ENCODE results near the gene BRSK1.

The BRSK1 gene

DNA sequence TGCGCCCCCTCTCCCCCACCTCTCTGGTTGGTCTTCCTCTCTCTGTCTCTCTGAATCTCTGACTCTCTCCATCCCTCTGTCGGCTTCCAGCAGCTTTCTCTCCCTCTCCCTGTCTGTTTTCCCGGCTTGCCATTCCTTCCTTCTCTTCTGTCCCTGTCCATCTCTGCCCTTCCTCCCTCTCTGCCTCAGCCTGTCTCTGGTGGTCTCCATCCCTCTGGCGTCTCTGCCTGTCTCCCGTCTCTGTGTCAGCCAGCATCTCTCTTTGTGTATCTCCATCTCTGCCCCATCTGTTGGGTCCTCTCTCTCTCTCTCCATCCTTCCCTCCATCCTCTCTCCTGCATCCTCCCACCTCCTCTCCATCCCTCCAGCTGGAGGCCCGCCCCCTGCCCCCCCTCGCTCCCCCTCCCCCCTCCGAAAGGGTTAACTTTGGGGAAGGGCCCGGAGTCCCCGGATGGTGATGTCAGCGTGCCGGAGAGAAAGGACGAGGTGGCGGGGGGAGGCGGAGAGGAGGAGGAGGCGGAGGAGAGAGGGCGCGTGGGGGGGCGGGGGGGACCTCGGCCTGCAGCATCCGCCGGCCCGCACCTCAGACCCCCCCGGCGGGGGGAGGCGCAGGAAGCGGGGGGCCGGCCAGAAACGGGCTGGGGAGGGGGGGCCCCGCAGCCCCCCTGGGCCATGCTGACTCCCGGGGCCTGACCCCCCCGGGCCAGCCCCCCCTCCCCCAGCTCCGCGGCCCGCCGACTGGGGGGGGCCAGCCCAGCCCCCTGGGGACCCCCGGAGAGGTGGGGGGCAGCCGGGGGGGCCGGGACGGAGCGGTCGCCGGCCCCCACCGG is at the start of gene BRSK1:
BRSK1 (plus strand) TSS at position 450 of the 830 bp plus-strand sequence. CDS start 446 bp downstream, outside the sequence.
- no peak for DNase-seq (ENCODE audit: low spot score)

DNA sequence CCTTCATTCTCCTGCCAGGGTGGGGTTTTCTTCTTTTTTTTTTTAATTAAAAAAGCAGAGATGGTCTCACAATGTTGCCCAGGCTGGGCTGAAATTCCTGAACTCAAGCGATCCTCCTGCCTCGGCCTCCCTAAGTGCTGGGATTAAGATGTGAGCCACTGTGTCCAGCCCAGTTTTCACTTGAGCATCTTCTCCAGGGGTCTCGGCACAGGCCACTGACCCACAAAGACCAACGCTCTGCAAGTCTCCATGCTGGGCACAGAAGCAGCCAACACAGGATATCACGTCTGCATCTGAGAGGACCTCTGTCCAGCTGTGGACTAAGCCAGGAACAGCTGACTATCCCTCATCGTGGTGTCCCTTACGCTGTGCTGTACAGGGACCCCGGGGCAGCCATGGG is 45.8 kb upstream of the BRSK1 start:
- DNase-seq (ENCODE audit: low spot score) = no peak

DNA sequence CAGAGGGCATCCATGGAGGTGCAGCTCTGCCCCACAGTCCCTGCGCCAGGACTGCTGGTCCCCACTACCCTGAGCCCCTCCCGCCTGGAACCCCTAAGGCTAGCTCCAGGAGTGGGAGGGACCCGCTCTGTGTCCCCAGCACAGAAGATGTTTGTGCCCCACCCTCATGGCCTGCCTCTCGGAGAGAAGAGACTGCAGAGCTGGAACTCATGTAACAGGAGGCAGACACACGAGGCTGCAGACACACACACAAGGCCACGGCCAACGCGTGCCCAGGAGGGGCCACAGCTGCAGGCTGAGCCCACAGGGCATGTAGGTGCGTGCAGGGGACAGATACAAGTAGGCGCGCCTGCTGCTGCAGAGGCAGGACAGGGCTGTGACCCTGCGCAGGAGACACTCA is 44.8 kb upstream of the BRSK1 start:
- no peak for DNase-seq (ENCODE audit: low spot score)

DNA sequence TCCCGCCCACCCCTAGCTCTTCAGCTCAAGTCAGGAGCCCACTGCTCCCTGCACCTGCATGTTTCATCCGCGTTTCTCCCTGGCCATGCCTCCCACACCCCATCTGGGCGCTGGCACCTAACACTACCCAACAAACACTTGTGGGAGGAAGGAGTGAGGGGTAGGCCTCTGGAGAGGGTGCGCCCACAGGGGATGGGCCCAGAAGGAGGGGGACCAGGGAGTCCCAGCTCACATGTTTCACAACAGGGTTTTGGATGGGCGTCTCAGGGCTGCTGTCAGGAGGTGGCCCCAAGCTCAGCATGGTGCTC is 43.1 kb upstream of the BRSK1 start:
- no peak for DNase-seq (ENCODE audit: low spot score)

DNA sequence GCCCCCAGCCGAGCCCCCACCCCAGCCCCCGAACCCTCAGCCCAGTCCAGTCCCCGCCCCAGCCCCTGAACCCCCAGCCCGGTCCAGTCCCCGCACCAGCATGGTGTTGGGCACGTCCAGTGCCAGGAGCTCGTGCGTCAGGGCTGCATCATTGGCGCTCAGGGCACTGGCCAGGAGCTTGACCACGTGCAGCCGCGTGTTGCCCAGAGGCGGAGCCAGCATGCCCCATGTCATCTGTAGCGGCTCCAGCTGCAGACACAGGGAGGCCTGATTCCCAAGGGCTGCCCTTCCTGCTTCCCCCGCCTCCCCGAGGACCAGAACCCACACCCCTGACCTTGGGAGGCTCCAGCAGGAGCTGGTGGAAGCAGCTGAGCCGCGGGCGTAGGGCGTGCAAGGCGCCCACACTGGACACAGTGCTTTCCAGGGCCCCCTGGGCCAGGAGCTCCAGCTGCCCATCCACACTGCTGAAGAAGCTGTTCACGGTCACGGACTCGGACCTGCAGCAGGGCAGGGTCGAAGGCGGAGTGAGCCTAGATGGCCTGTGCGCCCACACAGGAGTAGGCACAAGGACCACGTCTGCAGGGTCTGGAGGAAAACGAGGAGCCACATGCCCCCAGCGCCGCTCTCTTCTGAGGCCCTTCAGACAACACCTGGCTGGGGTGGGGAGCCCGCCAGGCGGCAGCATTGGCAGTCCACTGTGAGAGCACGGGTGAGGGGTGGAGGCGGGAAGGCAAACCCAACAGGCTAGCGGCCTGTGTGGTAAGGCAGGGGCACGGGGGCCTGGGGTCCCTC is 42.5 kb upstream of the BRSK1 start:
- DNase-seq (ENCODE audit: low spot score) = no peak

DNA sequence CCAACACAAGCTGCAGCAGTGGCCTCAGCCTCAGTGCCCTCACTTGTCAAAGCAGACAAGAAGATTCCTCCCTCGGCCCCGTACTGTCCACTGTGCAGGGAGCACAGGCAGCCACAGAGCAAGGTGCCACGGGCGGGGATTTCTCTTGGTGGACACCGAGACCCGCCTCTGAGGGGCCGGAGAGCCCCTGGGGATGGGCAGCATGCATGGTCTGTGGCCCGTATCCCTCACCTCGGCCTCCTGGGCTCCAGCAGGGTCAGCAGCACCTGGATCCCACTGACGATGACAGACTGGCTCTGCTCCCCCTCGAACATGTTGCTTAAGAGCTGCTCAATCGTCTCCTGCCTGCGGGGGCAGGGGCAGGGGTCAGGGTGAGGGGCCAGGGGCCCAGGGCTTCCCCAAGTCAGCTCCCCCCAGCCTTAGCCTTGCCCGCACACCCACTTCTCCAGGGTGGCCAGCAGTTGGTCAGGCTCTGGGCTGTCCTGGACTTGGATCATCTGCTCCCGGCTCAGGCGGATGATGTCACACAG is 41.8 kb upstream of the BRSK1 start:
- DNase-seq (ENCODE audit: low spot score) = no peak

DNA sequence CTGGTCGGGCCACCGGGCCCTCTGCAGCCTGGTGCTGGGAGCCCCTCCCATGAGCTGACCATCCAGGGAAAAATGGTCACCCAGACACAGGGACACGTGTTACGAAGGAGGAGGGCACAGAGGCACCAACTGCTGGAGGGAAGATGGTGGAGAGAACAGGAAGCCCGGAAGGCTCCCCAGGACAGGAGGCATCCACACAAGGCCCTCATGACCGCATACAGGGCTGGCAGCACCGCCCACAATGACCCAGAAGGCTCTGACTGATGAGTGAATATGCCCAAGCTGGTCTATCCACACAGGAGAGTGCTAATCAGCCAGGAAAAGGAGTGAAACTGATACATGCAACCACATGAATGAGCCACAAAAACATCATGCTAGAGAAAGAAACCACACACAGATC is 41.3 kb upstream of the BRSK1 start:
- no peak for DNase-seq (ENCODE audit: low spot score)

DNA sequence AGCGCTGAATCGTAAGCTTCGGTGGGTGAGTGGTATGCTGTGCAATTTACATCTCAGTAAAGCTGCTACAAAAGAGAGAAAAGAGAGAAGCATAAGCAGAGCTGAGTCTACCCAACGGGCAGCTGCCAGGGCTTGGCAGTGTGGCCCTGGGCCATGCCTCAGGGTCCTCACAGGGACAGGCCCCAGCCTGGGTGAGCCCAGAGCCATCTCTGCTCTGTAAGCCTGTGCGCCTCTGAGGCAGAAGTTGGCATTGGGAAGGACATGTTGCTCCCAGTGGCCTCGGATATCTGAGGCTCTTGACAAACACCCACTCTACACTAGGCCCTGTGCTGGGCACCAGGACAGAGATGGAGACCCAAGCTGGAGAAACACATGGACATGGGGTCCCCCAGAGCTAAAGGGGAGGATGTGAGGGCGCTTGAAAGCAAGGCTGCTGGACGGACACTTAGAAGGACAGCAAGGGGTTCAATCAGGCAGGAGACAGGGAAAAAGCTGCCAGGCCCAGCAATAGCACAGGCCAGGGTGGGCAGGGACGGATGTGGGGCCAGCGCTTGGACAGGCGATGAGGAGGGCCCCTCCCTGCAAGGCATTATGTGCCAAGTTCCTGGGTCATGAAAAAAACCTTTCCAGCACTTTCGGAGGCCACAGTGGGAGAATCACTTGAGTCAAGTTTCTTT is 39.7 kb upstream of the BRSK1 start:
- no peak for DNase-seq (ENCODE audit: low spot score)

DNA sequence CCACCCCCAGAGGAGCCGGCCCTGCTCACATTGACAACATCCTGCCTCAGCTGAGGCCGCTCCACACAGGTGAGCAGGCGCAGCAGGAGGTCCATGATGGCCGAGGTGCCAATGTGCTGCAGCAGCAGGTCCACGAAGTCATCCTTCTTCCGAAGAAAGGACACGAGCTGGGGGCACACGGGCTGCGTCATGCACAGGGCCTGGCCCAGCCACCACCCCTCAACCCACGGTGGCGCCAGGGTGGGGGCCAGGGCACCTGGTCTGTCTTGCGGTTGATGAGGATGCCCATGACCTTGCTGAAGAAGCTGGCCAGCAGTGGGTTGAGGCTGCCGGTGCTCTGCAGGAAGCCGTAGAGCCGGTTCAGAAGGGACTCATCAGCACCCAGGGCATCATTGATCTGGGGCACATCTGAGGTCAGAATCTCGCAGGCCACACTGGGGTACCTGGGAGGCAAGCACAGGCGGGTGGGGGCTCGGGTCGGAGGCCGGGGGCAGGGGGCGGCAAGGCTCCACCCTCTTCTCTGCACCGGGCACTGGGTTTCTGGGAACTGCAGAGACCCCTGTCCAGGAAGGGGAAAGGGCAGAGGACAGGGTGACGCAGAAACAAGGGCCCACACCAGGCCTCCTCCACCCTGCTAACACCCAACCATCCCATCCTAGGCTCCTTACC is 38.4 kb upstream of the BRSK1 start:
- no peak for DNase-seq (ENCODE audit: low spot score)

DNA sequence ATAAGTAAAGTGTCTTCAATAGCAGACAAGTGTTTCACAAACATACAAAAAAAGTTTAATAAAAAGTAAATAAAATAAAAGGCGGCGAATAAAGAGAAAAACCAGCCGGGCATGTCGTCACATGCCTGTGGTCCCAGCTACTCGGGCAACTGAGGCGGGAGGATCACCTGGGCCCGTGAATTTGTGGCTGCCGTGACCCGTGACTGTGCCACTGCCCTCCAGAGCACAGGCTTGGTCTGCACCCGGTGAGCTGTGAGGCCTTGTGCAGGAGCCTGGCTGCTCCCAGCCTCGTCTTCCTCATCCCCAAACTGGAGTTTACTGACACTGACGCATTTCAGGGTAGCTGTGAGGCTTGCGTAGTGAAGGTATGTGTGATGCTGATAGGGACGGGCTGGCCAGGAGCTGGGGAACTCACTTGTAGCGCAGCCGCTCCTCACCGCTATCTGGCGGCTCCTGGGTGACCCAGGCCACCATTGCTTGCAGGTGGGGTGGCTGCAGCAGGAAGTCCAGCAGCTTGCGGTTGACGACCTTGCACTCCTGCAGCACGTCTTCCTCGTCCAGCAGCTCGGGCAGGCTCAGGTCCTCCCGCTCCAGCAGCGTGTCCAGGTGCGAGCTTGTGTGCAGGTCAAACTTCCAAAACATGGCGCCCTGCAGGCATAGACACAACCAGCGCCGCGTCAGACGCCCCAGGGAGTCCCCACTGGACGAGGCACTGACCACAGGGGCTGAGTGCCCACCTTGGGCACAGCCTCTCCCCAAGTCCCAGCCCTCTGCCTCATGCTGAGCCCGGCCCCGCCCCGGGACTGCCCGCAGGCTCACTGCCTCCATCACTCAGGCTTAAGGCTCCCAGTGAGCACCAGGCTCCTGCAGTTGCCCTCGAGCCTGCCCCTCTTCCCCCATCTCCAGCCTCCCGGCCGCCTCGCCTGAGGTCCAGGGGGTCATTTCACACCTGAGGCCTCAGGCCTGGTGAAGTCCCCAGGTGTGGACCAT is 37.0 kb upstream of the BRSK1 start:
- no peak for DNase-seq (ENCODE audit: low spot score)

DNA sequence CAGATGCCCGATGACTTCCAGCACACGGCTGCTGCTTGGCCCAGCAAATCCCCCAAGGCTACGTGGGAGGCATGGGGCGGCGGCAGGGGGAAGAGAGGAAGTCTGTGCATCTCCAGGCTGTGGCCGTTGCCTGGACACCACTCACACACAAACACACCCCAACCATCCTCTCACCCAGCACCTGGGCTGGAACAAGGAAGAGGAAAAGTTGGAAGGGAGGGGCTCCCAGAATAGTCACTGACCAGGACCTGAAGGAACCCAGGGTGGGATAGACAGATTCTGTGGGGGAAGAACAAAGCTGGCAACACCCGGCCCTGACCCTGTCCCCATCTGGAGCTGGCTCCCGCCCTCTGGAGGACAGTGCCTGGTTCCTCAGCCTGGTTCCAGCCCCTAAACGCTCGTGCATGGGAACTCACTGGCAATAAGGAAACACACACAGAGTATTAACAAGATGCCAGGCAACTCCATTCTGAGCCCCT is 36.1 kb upstream of the BRSK1 start:
- no peak for DNase-seq (ENCODE audit: low spot score)

DNA sequence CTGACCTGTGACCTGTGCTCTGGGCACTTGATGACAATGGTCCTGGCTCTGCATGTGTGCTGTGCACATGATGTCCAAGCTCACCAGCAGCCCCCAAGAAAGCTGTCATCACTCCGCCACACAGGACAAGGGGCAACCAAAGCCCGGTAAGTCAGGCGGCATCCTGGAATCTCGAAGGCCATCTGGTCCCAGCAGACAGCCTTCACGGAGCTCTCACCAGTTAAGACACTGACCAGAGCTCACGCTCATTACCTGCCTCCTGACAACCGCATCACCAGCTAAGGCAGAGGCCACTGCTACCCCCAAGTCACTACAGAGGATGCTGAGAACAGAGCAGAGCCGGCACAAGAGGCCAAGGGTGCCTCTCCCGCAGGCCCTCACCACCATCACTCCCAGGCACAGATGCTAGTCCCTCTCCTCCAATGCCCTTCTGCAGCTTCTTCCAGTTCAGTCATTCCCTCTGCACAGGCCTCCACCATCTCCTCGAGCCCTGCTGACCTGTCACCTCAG is 35.6 kb upstream of the BRSK1 start:
- DNase-seq (ENCODE audit: low spot score) = no peak

DNA sequence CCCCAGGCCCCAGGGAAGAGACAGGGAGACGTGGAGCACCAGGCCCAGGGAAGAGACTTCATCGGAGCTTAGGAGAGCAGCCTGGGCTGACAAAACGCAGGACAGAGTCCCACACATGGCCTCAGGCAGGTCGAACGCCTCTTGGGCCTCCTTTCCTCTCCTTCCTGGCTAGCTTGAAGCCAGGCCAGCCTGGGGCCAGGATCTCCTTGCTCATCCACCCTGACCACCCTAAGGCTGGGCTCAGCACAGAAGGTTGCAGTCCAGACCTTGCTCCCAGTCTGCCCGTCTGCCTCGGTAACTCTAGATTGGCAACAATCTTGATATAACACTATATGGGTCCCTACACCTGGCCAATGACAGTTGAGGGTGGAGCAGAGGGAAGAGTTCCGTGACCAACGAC is 35.1 kb upstream of the BRSK1 start:
- DNase-seq (ENCODE audit: low spot score) = no peak

DNA sequence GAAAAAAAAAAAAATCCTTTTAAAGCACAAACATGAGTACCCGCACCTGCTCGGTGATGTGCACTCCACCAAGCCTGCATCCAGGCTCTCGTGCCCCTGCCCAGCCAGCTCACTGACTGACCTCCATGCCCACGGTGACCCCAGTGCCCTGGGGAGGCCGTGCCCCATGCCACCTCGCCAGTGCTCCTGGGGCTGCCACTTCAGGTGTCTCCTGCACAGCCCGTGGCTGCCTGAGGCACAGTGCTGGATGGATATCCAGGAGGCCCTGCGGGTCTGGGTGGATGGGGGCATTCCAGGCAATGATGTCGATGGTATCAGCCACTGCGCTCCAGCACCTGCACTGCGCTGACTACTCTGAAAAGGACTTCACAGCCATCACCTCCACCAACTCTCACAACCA is 34.0 kb upstream of the BRSK1 start:
- DNase-seq (ENCODE audit: low spot score) = no peak

DNA sequence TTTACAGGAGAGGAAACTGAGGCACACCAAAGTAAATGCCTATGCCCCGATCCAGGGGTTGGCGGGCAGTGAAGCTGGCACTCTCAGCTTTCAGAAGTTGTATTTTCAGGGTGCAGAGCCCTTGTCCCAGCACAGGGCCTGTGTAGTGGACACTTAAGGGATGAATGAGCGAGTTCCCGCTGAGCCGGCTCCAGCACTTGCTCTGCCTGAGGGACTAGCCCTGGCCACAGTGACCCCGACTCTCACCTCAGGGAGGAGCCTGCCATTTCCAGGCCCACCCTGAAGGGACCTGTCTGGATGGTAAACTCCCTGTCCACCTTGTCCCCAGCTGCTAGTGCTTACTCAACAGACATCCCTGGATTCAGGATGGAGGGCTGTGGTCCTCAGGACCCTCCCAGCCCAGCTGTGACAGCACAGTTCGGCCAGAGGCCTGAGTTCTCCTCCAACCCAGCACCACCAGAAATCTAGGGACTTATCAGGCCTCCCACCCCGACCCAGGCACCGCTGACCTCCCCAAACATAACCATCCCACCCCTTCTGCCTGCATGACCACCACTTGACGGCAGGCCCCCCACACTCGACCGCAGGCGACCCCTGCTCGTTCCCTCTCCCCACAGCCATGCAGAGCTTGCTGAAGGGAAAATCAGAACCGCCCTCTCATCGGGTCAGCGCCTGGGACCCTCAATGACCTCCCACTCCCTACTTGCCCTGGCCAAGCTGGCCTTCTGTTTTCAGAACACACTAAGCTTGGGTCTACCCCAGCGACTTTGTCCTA is 33.3 kb upstream of the BRSK1 start:
- no peak for DNase-seq (ENCODE audit: low spot score)

DNA sequence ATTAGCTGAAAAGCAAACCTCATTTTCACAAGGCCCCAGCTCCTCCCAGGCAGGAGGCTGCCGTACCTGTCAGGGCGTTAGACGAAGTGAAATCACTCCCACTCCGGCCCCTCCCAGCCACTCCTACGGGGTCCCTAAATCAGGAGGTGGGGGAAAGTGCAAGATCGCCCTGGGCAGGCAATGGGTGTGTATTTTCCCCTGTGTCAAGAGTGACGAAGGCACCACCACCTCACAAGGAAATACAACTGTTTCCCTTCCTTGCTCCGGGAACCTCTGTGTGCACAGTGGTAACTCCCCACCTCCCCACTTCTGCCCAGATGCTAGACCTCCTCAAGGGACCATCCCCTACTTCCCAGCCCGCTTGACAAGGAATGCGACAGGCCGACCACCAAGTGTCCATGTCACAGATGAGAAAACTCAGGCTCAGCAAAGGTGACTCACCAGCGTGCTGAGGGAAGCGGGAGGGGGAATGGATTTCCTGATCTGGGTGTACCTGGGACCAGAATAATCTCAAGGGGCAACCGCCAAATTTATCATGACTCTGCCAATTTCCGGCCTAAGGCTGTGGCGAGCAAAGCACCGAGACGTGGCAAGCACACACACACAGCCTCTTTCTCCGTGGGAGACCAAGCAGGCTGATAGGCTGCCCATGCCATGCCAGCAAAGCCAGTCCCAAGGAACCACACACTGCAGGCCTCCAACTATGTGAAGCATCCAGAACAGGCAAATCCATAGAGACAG is 32.3 kb upstream of the BRSK1 start:
- no peak for DNase-seq (ENCODE audit: low spot score)

DNA sequence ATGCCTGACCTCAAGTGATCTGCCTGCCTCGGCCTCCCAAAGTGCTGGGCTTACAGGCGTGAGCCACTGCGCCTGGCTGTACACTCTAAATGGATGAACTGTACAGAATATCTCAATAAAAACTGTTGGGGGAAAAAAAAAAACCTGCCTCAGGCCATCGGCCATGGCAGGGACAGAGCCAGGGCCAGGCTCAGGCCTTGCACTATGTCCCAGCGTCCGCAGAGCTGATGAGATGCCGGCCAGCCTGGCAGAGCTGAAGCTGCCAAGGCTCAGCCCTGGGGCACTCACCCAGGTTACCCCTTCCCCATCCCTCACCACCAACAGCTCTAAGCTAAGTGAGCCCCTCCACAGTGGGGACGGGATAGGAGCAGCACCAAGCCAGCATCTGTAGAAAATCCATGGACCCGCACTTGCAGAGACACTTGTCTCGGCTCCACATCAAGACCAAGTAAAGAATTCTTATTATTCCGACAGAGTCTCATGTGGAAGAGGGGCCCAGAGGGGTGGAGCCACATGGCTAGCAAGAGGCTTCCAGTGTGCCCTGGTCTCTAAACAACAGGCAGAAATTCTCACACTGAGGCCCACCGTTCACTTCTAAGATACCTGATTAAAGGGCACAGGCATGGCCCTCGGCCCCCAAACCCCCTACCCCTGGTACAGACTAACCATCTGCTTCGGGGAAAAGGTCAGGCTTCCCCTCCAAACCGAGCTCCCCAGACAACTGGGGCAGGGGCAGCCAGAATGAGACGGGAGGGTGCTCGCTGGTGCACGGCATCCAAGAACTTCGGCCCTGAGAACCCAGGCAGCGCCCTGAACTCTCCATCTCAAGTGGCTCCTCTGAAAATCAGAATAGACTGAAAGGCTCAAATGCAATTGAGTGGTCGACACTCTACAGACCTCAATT is 30.8 kb upstream of the BRSK1 start:
- DNase-seq (ENCODE audit: low spot score) = no peak
